NCI-H446 treated with DMSO at 0.1 percent for 48 hours (cell line): ENCODE data around the gene TLE5.
"Not testable (repeated sequence)": the region's sequence is repeated elsewhere in the genome, so short reads cannot be mapped to it uniquely, and the experiment has no call there.

Source experiments
- DNase-seq: peaks from one replicate; lab custom pipeline; 2025; lab: John Stamatoyannopoulos, UW

Gene TLE5

GRCh38 chr19:3025549-3025886 lies 36.8 kb downstream of the TLE5 start:
- DNase-seq = no peak

GRCh38 chr19:3024870-3025548 lies 37.3 kb downstream of the TLE5 start:
- no peak for DNase-seq

GRCh38 chr19:3024509-3024869 lies 37.8 kb downstream of the TLE5 start:
- no peak for DNase-seq

- no peak for DNase-seq
Observed at GRCh38 chr19:3020321-3020960, 41.9 kb downstream of the TLE5 start.

GRCh38 chr19:3019211-3019854 lies 43.0 kb downstream of the TLE5 start:
- DNase-seq = no peak

- no peak for DNase-seq
Observed at GRCh38 chr19:3017923-3018322, 44.4 kb downstream of the TLE5 start.

GRCh38 chr19:3015126-3016057 lies 46.9 kb downstream of the TLE5 start:
- no peak for DNase-seq

- DNase-seq = no peak
Observed at GRCh38 chr19:3014135-3014534, 48.2 kb downstream of the TLE5 start.

GRCh38 chr19:3013263-3013725 lies 49.0 kb downstream of the TLE5 start:
- no peak for DNase-seq

- no peak for DNase-seq
Observed at GRCh38 chr19:3012621-3013262, 49.6 kb downstream of the TLE5 start.

- DNase-seq = not testable (repeated sequence)
Observed at GRCh38 chr19:3012059-3012458, 50.2 kb downstream of the TLE5 start.

GRCh38 chr19:3010871-3011270 lies 51.4 kb downstream of the TLE5 start:
- DNase-seq = no peak

GRCh38 chr19:3008994-3009393 lies 53.3 kb downstream of the TLE5 start:
- no peak for DNase-seq

- no peak for DNase-seq
Observed at GRCh38 chr19:3007975-3008374, 54.3 kb downstream of the TLE5 start.

- no peak for DNase-seq
Observed at GRCh38 chr19:3006075-3006767, 56.1 kb downstream of the TLE5 start.

- DNase-seq = no peak
Observed at GRCh38 chr19:3005345-3005744, 57.0 kb downstream of the TLE5 start.

GRCh38 chr19:3004522-3004921 lies 57.8 kb downstream of the TLE5 start:
- DNase-seq = no peak

- no peak for DNase-seq
Observed at GRCh38 chr19:3003046-3003445, 59.2 kb downstream of the TLE5 start.
